Tibial artery (tissue), 4 donors: ENCODE measurements around the gene NUP62.

Experiments used
- DNase-seq, 2 donors: peaks; one replicate each; pipeline ENCODE4 v3.0.0-alpha.2; 2019
- H3K27ac ChIP-seq, 2 donors: fragments of 200-600 bp; sonication (generic) in 1 of 2; 1 replicate in 1 of 2; 2 replicates in 1 of 2; pipeline ENCODE4 v1.5.1; 2018 to 2019; ENCODE audit warnings: mild to moderate bottlenecking in 1 of 2
- H3K27me3 ChIP-seq, 2 donors: fragments of 200-600 bp; sonication (generic) in 1 of 2; one replicate each; pipeline versions ENCODE4 v1.5.1 to v1.6.0; 2016 to 2019
- H3K36me3 ChIP-seq, 3 donors: fragments of 200-600 bp; sonication (generic) in 2 of 3; one replicate each; pipeline ENCODE4 v1.5.1; 2016 to 2019; ENCODE audit warnings: mild to moderate bottlenecking in 2 of 3
- H3K4me1 ChIP-seq, 4 donors: fragments of 200-600 bp; sonication (generic) in 2 of 4; 1 replicate in 3 of 4; 2 replicates in 1 of 4; pipeline ENCODE4 v1.5.1; 2016 to 2019
- H3K4me3 ChIP-seq, 2 donors: fragments of 200-600 bp; sonication (generic) in 1 of 2; 1 replicate in 1 of 2; 2 replicates in 1 of 2; pipeline ENCODE4 v1.5.1; 2018 to 2019; ENCODE audit warnings: mild to moderate bottlenecking in 2 of 2
- H3K9me3 ChIP-seq, 3 donors: fragments of 200-600 bp; sonication (generic) in 1 of 3; one replicate each; pipeline ENCODE4 v1.5.1; 2016 to 2019
- CTCF ChIP-seq, 2 experiments: fragments of 200-600 bp in 1 of 2; fragments of 450-650 bp in 1 of 2; IDR thresholded peaks; one replicate each; pipeline ENCODE4 v1.5.1; 2017 to 2019; ENCODE audit warnings: antibody characterized with exemption in 2 of 2, mild to moderate bottlenecking in 1 of 2, moderate library complexity in 1 of 2
- intact Hi-C: fragments of 100-400 bp; cut with DNase I; formaldehyde crosslinking; loops from one replicate; pipeline ENCODE4 v1.15.0; 2023; ENCODE audit warnings: low total_unique reads

Gene NUP62

DNA sequence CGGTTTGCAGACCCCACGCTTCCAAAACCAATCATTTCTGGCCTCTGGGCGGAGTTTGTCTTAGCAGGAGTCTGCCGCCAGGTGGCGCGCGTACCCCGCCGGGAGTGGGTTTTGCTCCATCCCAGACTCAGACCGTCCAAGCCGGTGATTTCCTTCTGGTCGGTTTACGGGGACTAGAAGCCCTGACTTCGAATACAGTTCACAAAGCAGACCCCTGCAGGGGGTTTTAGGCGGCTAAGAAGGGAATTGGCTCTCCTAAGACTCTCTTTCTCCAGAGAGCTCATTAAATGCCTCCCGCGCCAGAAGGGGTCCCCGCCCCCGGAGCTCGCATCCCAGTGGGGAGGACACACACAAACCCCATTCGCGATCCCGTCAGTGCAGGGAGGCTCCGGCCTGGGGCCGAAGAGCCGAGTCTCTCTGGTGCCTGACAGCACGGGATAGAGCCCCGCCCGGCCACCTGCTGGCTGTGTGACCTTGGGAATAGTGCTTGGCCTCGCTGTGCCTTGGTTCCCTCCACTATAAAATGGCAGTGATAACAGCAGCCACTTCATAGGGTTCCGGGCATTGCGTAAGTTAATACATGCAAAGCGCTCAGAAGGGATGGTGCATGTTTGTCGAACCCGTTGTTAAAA is 8.6 kb upstream of the NUP62 start:
- TF ChIP-seq CTCF (IDR thresholded peaks at IDR 0.05): peak; percentile 94 to 96
- peak; percentile 52 to 84 for DNase-seq
- Histone ChIP-seq H3K9me3 (no peaks in the 10 kb centered on the region), H3K36me3 (peaks cover 0 to 6% (median 0%) of the 10 kb centered on the region in 3 donors), H3K4me1 (peaks cover 0 to 9% (median 4%) of the 10 kb centered on the region in 4 donors), H3K4me3 (no peak overlapping the region), H3K27ac (no peak overlapping the region), H3K27me3 (peaks cover 0 to 14% of the 10 kb centered on the region in 2 donors)
- intact Hi-C loops: loop anchor here (5.0 to 10.0 kb wide), 2 partner anchors 44 to 197 kb away; no protein-coding TSS in a partner anchor

GRCh38 chr19:49936549-49936948 is 7.2 kb upstream of the NUP62 start:
- peaks cover 0 to 15% (median 0%) of the 10 kb centered on the region in 3 donors for H3K36me3 ChIP-seq
- H3K4me3 ChIP-seq: no peak overlapping the region
- no peak for DNase-seq
- no peaks in the 10 kb centered on the region for H3K9me3 ChIP-seq
- H3K27ac ChIP-seq: no peak overlapping the region
- H3K27me3 ChIP-seq: peaks cover 0 to 8% of the 10 kb centered on the region in 2 donors
- intact Hi-C loops: loop anchor here (5.0 to 10.0 kb wide), 2 partner anchors 46 to 198 kb away; no protein-coding TSS in a partner anchor
- no peak for TF ChIP-seq CTCF (IDR thresholded peaks at IDR 0.05)
- H3K4me1 ChIP-seq: peaks cover 0 to 9% (median 4%) of the 10 kb centered on the region in 4 donors

DNA sequence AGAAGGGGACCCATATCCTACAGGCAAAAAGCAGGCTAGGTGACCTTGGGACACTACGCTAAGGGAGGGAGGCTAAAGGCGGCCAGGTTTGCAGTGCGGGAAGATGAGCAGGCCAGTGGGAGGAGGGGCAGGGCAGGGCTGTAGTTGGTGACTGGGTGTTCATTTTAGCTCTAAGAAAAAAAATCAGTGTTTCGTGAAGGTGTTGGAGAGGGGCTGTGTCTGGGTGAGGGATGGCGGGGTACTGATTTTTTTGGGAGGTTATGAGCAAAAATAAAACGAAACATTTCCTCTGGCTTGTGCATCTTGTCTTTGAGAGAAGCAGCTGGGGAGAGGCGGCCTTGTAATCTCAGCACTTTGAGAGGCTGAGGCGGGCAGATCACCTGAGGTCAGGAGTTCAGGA is 4.3 kb upstream of the NUP62 start:
- Histone ChIP-seq H3K27me3 (no peaks in the 10 kb centered on the region), H3K36me3 (peaks cover 0 to 15% (median 0%) of the 10 kb centered on the region in 3 donors), H3K27ac (no peak overlapping the region), H3K9me3 (no peaks in the 10 kb centered on the region), H3K4me1 (peaks cover 0 to 17% (median 4%) of the 10 kb centered on the region in 4 donors), H3K4me3 (no peak overlapping the region)
- DNase-seq: no peak
- no peak for TF ChIP-seq CTCF (IDR thresholded peaks at IDR 0.05)
- intact Hi-C loops: loop anchor here (5.0 to 10.0 kb wide), 2 partner anchors 94 to 201 kb away; partner anchors contain the start of genes VRK3 and ZNF473

- H3K4me3 ChIP-seq: no peak overlapping the region
- no peak for TF ChIP-seq CTCF (IDR thresholded peaks at IDR 0.05)
- no peak for DNase-seq
- H3K36me3 ChIP-seq: peaks cover 0 to 15% (median 0%) of the 10 kb centered on the region in 3 donors
- H3K9me3 ChIP-seq: no peaks in the 10 kb centered on the region
- peaks cover 0 to 21% (median 9%) of the 10 kb centered on the region in 4 donors for H3K4me1 ChIP-seq
- intact Hi-C loops: loop anchor here (5.0 to 10.0 kb wide), 2 partner anchors 95 to 202 kb away; partner anchors contain the start of genes VRK3 and ZNF473
- no peak overlapping the region for H3K27ac ChIP-seq
- no peaks in the 10 kb centered on the region for H3K27me3 ChIP-seq
Observed at GRCh38 chr19:49932731-49933131, 3.4 kb upstream of the NUP62 start.

GRCh38 chr19:49932041-49932451 is 2.7 kb upstream of the NUP62 start:
- no peak for DNase-seq
- H3K4me3 ChIP-seq: no peak overlapping the region
- no peaks in the 10 kb centered on the region for H3K9me3 ChIP-seq
- intact Hi-C loops: loop anchor here (5.0 to 10.0 kb wide), 2 partner anchors 95 to 203 kb away; partner anchors contain the start of genes VRK3 and ZNF473
- TF ChIP-seq CTCF (IDR thresholded peaks at IDR 0.05): no peak
- H3K36me3 ChIP-seq: peaks cover 0 to 21% (median 5%) of the 10 kb centered on the region in 3 donors
- H3K27me3 ChIP-seq: no peaks in the 10 kb centered on the region
- H3K4me1 ChIP-seq: peaks cover 0 to 23% (median 15%) of the 10 kb centered on the region in 4 donors
- H3K27ac ChIP-seq: no peak overlapping the region
